HCT116 (cell line): ENCODE results near the gene STYK1. TPM values are rescaled to one million over a fixed set of nuclear protein-coding genes. Genes with fewer than 3 reads are reported as not detected.

ENCODE experiments used
- ATAC-seq: fragments of 200-7000 bp; cut with Tn5 transposase; 2 replicates; pipeline ENCODE4 v1.9.1; 2020; ENCODE audit warnings: mild to moderate bottlenecking, moderate library complexity
- BruUV-seq: library from RNA; stranded (reverse); fragments of 400-500 nt; replicated peaks from 2 replicates; lab custom pipeline; 2021; lab: Mats Ljungman, UMichigan
- CTCF ChIA-PET: fragments of 300-600 bp; sonication (Branson Sonifier 250); formaldehyde crosslinking; loops from one replicate; lab custom pipeline; 2021; ENCODE audit warnings: antibody characterized with exemption; lab: Charles Lee
- POLR2A ChIA-PET: fragments of 300-600, 350-600 bp; sonication (Branson Sonifier 250); formaldehyde crosslinking; loops from one replicate; lab custom pipeline; 2021; ENCODE audit warnings: antibody characterized with exemption; lab: Charles Lee
- RAD21 ChIA-PET, 2 experiments: fragments of 300-600 bp; sonication (Branson Sonifier 250); formaldehyde crosslinking; loops; one replicate each; lab custom pipeline; 2023; ENCODE audit warnings: low total read pairs in 2 of 2; ENCODE audit not compliant: uncharacterized antibody in 2 of 2, unreplicated experiment in 2 of 2, low non-redundant PET in 1 of 2; lab: Charles Lee
- DNase-seq: peaks from one replicate; pipeline ENCODE4 v3.0.0-alpha.2; 2010; ENCODE audit warnings: low read depth, low spot score
- H2AFZ ChIP-seq: fragments of 200-600 bp; shearing (Covaris generic), sonication (generic); 2 replicates; pipeline ENCODE4 v1.6.1; 2017; ENCODE audit warnings: low read depth, mixed run types, mixed read lengths, antibody characterized with exemption, low read length; ENCODE audit not compliant: poor library complexity, severe bottlenecking
- H3K27ac ChIP-seq: 2 replicates; pipeline ENCODE4 v1.5.1; 2012; ENCODE audit warnings: low read depth, low read length
- H3K27me3 ChIP-seq: fragments of 200-600 bp; sonication (generic); 2 replicates; pipeline ENCODE4 v1.6.1; 2016; ENCODE audit warnings: mixed run types, low read length, mixed read lengths; ENCODE audit not compliant: insufficient read depth
- H3K36me3 ChIP-seq, 2 experiments: fragments of 200-500 bp in 1 of 2; fragments of 200-600 bp in 1 of 2; sonication (Bioruptor generic) in 1 of 2; sonication (generic) in 1 of 2; 2 replicates each; pipeline versions ENCODE4 v1.5.1 to v1.6.1; 2014 to 2016; ENCODE audit warnings: low read length in 2 of 2, inconsistent platforms in 1 of 2, mixed read lengths in 1 of 2, mixed run types in 1 of 2; ENCODE audit not compliant: insufficient read depth in 2 of 2, control insufficient read depth in 1 of 2
- H3K4me1 ChIP-seq, 2 experiments: fragments of 200-600 bp in 1 of 2; sonication (generic) in 1 of 2; 2 replicates each; pipeline versions ENCODE4 v1.5.1 to v1.6.1; 2012 to 2017; ENCODE audit warnings: low read length in 2 of 2, inconsistent platforms in 1 of 2, mild to moderate bottlenecking in 1 of 2, mixed read lengths in 1 of 2, mixed run types in 1 of 2, moderate library complexity in 1 of 2; ENCODE audit not compliant: insufficient read depth in 2 of 2, control insufficient read depth in 1 of 2
- H3K4me2 ChIP-seq: fragments of 200-600 bp; sonication (generic); 2 replicates; pipeline ENCODE4 v1.6.1; 2017; ENCODE audit warnings: mixed run types, low read length, mixed read lengths
- H3K4me3 ChIP-seq, 2 experiments: fragments of 200-600 bp in 1 of 2; sonication (generic) in 1 of 2; replicated peaks in 1 of 2; 2 replicates each; pipeline ENCODE4 v1.5.1; 2011 to 2016; ENCODE audit warnings: low read length in 2 of 2, control low read depth in 1 of 2, low read depth in 1 of 2, mild to moderate bottlenecking in 1 of 2, mixed read lengths in 1 of 2, mixed run types in 1 of 2
- H3K79me2 ChIP-seq: fragments of 200-600 bp; sonication (generic); 2 replicates; pipeline ENCODE4 v1.6.1; 2017; ENCODE audit warnings: mild to moderate bottlenecking, mixed run types, low read length, moderate library complexity, mixed read lengths; ENCODE audit not compliant: insufficient read depth
- H3K9ac ChIP-seq: fragments of 200-600 bp; sonication (generic); 2 replicates; pipeline ENCODE4 v1.6.1; 2016; ENCODE audit warnings: low read length, mixed read lengths
- H3K9me2 ChIP-seq: fragments of 200-600 bp; sonication (generic), shearing (Covaris generic); 2 replicates; pipeline ENCODE4 v1.6.1; 2017; ENCODE audit warnings: mixed run types, mild to moderate bottlenecking, moderate library complexity; ENCODE audit not compliant: insufficient read depth
- H3K9me3 ChIP-seq, 2 experiments: fragments of 200-500 bp in 1 of 2; fragments of 200-600 bp in 1 of 2; sonication (Bioruptor generic) in 1 of 2; sonication (generic) in 1 of 2; 2 replicates each; pipeline ENCODE4 v1.6.1; 2014 to 2017; ENCODE audit warnings: low read length in 2 of 2, mixed read lengths in 2 of 2, inconsistent platforms in 1 of 2, low read depth in 1 of 2, mild to moderate bottlenecking in 1 of 2, mixed run types in 1 of 2, moderate library complexity in 1 of 2; ENCODE audit not compliant: control insufficient read depth in 1 of 2, insufficient read depth in 1 of 2
- H4K20me1 ChIP-seq: fragments of 200-600 bp; sonication (generic), shearing (Covaris generic); 2 replicates; pipeline ENCODE4 v1.6.1; 2017; ENCODE audit warnings: mixed run types, mild to moderate bottlenecking, moderate library complexity; ENCODE audit not compliant: insufficient read depth
- CEBPB ChIP-seq: IDR thresholded peaks from 2 replicates; pipeline ENCODE4 v1.6.1; 2012; ENCODE audit warnings: low read depth
- CTCF ChIP-seq, 3 experiments: fragments of 200-600 bp in 1 of 3; sonication (generic) in 1 of 3; IDR thresholded peaks in 2 of 3; conservative IDR thresholded peaks in 1 of 3; 2 replicates each; pipeline ENCODE4 v1.5.1; 2012 to 2017; ENCODE audit warnings: low read depth in 2 of 3, low read length in 2 of 3, antibody characterized with exemption in 1 of 3, borderline replicate concordance in 1 of 3, control low read depth in 1 of 3, mild to moderate bottlenecking in 1 of 3, mixed read lengths in 1 of 3, mixed run types in 1 of 3, moderate library complexity in 1 of 3; ENCODE audit not compliant: insufficient read depth in 1 of 3
- EGR1 ChIP-seq: IDR thresholded peaks from 2 replicates; pipeline ENCODE4 v1.6.1; 2012; ENCODE audit warnings: low read depth
- ELF1 ChIP-seq: IDR thresholded peaks from 2 replicates; pipeline ENCODE4 v1.6.1; 2012; ENCODE audit warnings: low read depth, borderline replicate concordance
- FOSL1 ChIP-seq: IDR thresholded peaks from 2 replicates; pipeline ENCODE4 v1.6.1; 2012; ENCODE audit warnings: low read depth
- RAD21 ChIP-seq: IDR thresholded peaks from 2 replicates; pipeline ENCODE4 v1.6.1; 2012; ENCODE audit warnings: low read depth, mild to moderate bottlenecking
- SIN3A ChIP-seq: IDR thresholded peaks from 2 replicates; pipeline ENCODE4 v1.6.1; 2012; ENCODE audit warnings: low read depth
- YY1 ChIP-seq: IDR thresholded peaks from 2 replicates; pipeline ENCODE4 v1.6.1; 2011; ENCODE audit warnings: low read length, low read depth, moderate library complexity, mild to moderate bottlenecking; ENCODE audit not compliant: insufficient replicate concordance; ENCODE audit errors: extremely low read depth
- ZNF274 ChIP-seq: fragments of 200-500 bp; sonication (Bioruptor generic); IDR thresholded peaks from 2 replicates; pipeline ENCODE4 v1.6.1; 2014; ENCODE audit warnings: mild to moderate bottlenecking, low read depth, low read length, inconsistent platforms
- intact Hi-C: fragments of 100-400 bp; cut with micrococcal nuclease; formaldehyde crosslinking; loops from 2 replicates; pipeline ENCODE4 v1.10.0; 2022
- total RNA-seq: library from RNA; stranded (reverse); gene quantifications from one replicate; pipeline ENCODE4 v1.2.1, GENCODE V29; 2021; ENCODE audit not compliant: unreplicated experiment
- TF ChIP-seq, protein P1 (sequence below): IDR thresholded peaks from 2 replicates; pipeline ENCODE4 v1.6.1; 2012; ENCODE audit warnings: low read depth

The STYK1 gene
- total RNA-seq, 1 experiment from 2014 or later, result 4.4 TPM

GRCh38 chr12:10661338-10661737 is 12.5 kb downstream of the STYK1 start:
- no peak overlapping the region for H2AFZ ChIP-seq
- H3K79me2 ChIP-seq, result no peaks in the 10 kb centered on the region
- H3K27me3 ChIP-seq, result no peaks in the 10 kb centered on the region
- POLR2A ChIA-PET, result no interaction called here
- no peaks in the 10 kb centered on the region for H4K20me1 ChIP-seq
- RAD21 ChIA-PET, result no interaction called here
- ATAC-seq (no peak), DNase-seq (no peak)
- intact Hi-C loops, result no loop called here
- H3K9me3 ChIP-seq, result peaks cover 0 to 4% of the 10 kb centered on the region in 2 experiments; a peak in 1 of 4 replicates
- CTCF ChIA-PET, result no interaction called here
- BruUV-seq, result no TSS peak
- H3K4me2 ChIP-seq, result no peak overlapping the region
- H3K9me2 ChIP-seq, result no peaks in the 10 kb centered on the region
- H3K4me3 ChIP-seq, result no peak overlapping the region
- TF ChIP-seq ELF1 (no peak), RAD21 (no peak)
- H3K4me1 ChIP-seq, result no peaks in the 10 kb centered on the region
- no peaks in the 10 kb centered on the region for H3K36me3 ChIP-seq
- H3K9ac ChIP-seq, result no peak overlapping the region
- no peak overlapping the region for H3K27ac ChIP-seq

- BruUV-seq, result no TSS peak
- RAD21 ChIA-PET, result no interaction called here
- H3K4me3 ChIP-seq, result no peak overlapping the region
- no peaks in the 10 kb centered on the region for H3K9me2 ChIP-seq
- no peaks in the 10 kb centered on the region for H4K20me1 ChIP-seq
- H3K36me3 ChIP-seq, result no peaks in the 10 kb centered on the region
- H3K27me3 ChIP-seq, result no peaks in the 10 kb centered on the region
- H3K9me3 ChIP-seq, result peaks cover 0 to 8% of the 10 kb centered on the region in 2 experiments; a peak in 1 of 4 replicates
- H3K79me2 ChIP-seq, result no peaks in the 10 kb centered on the region
- no peaks in the 10 kb centered on the region for H3K4me1 ChIP-seq
- H3K9ac ChIP-seq, result no peak overlapping the region
- CTCF ChIA-PET, result no interaction called here
- intact Hi-C loops, result no loop called here
- H3K4me2 ChIP-seq, result no peak overlapping the region
- no peak for DNase-seq
- no peak overlapping the region for H2AFZ ChIP-seq
- no peak for ATAC-seq
- no peak for TF ChIP-seq ZNF274
- TF ChIP-seq EGR1, result no peak
- TF ChIP-seq CTCF (IDR thresholded peaks at IDR 0.05 in 2 of 3, conservative IDR thresholded peaks at IDR 0.05 in 1 of 3; ENCODE audit: borderline replicate concordance in 1 of 3, insufficient read depth in 1 of 3, low read depth in 2 of 3, low read length in 2 of 3), result no peak
- TF ChIP-seq YY1, result no peak
- no peak for TF ChIP-seq FOSL1
- no peak for TF ChIP-seq CEBPB
- TF ChIP-seq, protein P1, sequence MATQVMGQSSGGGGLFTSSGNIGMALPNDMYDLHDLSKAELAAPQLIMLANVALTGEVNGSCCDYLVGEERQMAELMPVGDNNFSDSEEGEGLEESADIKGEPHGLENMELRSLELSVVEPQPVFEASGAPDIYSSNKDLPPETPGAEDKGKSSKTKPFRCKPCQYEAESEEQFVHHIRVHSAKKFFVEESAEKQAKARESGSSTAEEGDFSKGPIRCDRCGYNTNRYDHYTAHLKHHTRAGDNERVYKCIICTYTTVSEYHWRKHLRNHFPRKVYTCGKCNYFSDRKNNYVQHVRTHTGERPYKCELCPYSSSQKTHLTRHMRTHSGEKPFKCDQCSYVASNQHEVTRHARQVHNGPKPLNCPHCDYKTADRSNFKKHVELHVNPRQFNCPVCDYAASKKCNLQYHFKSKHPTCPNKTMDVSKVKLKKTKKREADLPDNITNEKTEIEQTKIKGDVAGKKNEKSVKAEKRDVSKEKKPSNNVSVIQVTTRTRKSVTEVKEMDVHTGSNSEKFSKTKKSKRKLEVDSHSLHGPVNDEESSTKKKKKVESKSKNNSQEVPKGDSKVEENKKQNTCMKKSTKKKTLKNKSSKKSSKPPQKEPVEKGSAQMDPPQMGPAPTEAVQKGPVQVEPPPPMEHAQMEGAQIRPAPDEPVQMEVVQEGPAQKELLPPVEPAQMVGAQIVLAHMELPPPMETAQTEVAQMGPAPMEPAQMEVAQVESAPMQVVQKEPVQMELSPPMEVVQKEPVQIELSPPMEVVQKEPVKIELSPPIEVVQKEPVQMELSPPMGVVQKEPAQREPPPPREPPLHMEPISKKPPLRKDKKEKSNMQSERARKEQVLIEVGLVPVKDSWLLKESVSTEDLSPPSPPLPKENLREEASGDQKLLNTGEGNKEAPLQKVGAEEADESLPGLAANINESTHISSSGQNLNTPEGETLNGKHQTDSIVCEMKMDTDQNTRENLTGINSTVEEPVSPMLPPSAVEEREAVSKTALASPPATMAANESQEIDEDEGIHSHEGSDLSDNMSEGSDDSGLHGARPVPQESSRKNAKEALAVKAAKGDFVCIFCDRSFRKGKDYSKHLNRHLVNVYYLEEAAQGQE, result no peak
- TF ChIP-seq SIN3A, result no peak
- TF ChIP-seq, all 23 proteins: peak for 0
- H3K27ac ChIP-seq, result no peak overlapping the region
- POLR2A ChIA-PET, result no interaction called here
These were observed 19.8 kb downstream of the STYK1 start for GRCh38 chr12:10654003-10654402.
